ENCODE results near the gene TEX22. TPM values are rescaled to one million over a fixed set of nuclear protein-coding genes. Genes with fewer than 3 reads are reported as not detected.
A peak's percentile ranks its signal among the peaks of the same experiment; 100 is the strongest.

Gene TEX22
- total and polyA plus RNA-seq, 9 donors, result 0.11 to 5.1 (median 2.5) TPM; not detected in 1

DNA sequence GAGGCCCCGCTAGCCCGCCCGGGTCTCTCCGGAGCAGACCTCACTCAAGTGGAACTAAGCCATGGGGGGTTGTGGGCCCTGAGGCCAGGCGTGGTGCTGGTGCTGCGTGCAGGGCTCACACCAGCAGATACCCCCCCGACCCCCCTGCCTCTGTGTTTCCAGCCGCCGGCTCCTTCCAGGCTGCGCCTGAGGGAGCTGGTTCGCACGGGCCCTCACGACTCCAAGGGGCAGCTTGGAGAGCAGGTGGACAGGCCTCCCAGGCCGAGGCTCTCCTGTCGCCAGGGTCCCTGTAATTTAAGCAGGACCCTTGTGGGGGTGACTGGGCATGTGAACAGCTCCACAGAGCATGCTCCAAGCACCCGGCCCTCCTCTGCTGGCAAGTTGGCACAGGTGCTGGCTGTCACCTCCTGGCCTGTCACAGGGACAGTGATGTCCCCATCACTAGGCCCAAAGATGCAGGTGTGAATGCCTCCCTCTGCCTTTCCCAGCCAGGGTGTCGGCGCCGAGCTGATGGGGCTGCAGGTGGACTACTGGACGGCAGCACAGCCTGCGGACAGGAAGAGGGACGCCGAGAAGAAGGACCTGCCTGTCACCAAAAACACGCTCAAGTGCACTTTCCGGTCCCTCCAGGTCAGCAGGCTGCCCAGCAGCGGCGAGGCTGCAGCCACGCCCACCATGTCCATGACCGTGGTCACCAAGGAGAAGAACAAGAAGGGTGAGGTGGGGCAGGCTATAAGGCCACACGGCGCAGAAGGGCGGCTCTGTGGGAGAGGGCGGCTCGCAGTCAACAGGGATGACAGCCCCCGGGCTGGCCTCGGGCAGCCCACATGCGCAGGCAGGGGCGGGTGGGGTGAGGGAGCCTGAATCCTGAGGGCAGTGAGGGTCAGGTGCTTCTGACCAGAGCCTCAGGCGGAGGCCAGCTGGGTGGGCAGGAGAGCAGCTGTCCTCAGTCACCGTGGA is 5.9 kb upstream of the TEX22 start:
- intact Hi-C loops (cut with DNase I), result no loop called here
- no peak for TF ChIP-seq CTCF (IDR thresholded peaks at IDR 0.05)
- no peak for TF ChIP-seq POLR2A (IDR thresholded peaks at IDR 0.05)
- TF ChIP-seq EP300 (IDR thresholded peaks at IDR 0.05), result no peak
- peak in 1 of 5 donors; percentile 21 for DNase-seq
- Histone ChIP-seq H3K4me1 (ENCODE audit: insufficient read depth) (peaks cover under 1% of the 10 kb centered on the region), H3K9me3 (no peaks in the 10 kb centered on the region), H3K4me3 (no peak overlapping the region), H3K27me3 (no peaks in the 10 kb centered on the region), H3K36me3 (no peaks in the 10 kb centered on the region), H3K27ac (no peak overlapping the region)
- 88 to 90% (median 90%) methylated on average over 38 to 40 of the region's 40 CpGs for WGBS, 3 donors

- no peaks in the 10 kb centered on the region for H3K9me3 ChIP-seq
- no peak overlapping the region for H3K4me3 ChIP-seq
- peak in 1 of 5 donors; percentile 21 for DNase-seq
- 85 to 88% (median 87%) methylated on average over 14 of the region's 14 CpGs for WGBS, 3 donors
- intact Hi-C loops (cut with DNase I), result no loop called here
- no peak overlapping the region for H3K27ac ChIP-seq
- peaks cover 5% of the 10 kb centered on the region for H3K4me1 ChIP-seq (ENCODE audit: insufficient read depth)
- TF ChIP-seq CTCF (IDR thresholded peaks at IDR 0.05) (no peak), POLR2A (IDR thresholded peaks at IDR 0.05) (no peak), EP300 (IDR thresholded peaks at IDR 0.05) (no peak)
- H3K36me3 ChIP-seq, result no peaks in the 10 kb centered on the region
- H3K27me3 ChIP-seq, result no peaks in the 10 kb centered on the region
Observed at GRCh38 chr14:105393151-105393550, 5.2 kb upstream of the TEX22 start.

- intact Hi-C loops (cut with DNase I), result no loop called here
- Histone ChIP-seq H3K4me3 (no peak overlapping the region), H3K9me3 (no peaks in the 10 kb centered on the region), H3K4me1 (ENCODE audit: insufficient read depth) (peaks cover 13% of the 10 kb centered on the region), H3K27me3 (no peaks in the 10 kb centered on the region), H3K27ac (no peak overlapping the region), H3K36me3 (no peaks in the 10 kb centered on the region)
- DNase-seq, result peak in 1 of 5 donors; percentile 19
- WGBS, 3 donors, result 78 to 81% (median 78%) methylated on average over 25 of the region's 25 CpGs
- TF ChIP-seq CTCF (IDR thresholded peaks at IDR 0.05) (no peak), EP300 (IDR thresholded peaks at IDR 0.05) (no peak), POLR2A (IDR thresholded peaks at IDR 0.05) (no peak)
Observed at GRCh38 chr14:105394714-105395537, 3.4 kb upstream of the TEX22 start.

DNA sequence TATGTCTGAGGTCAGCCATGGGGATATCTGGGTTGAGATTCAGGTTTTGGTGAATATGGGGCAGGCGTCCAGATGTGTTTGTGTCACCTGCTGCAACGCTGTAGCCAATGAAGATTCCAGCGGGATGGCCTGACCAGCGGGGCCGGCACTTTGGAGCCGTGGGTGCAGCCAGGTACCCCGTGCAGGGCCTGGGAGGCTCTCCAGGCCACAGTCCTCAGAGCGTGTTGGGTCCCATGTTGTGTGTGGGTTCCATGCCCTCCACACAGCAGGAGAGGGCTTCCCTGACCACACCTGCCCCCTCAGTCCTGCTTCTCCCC is 2.8 kb upstream of the TEX22 start:
- Histone ChIP-seq H3K9me3 (no peaks in the 10 kb centered on the region), H3K27ac (no peak overlapping the region), H3K27me3 (no peaks in the 10 kb centered on the region), H3K4me1 (ENCODE audit: insufficient read depth) (peaks cover 13% of the 10 kb centered on the region), H3K36me3 (no peaks in the 10 kb centered on the region), H3K4me3 (no peak overlapping the region)
- WGBS, 3 donors, result 93 to 97% (median 95%) methylated on average over 5 to 8 of the region's 8 CpGs
- TF ChIP-seq EP300 (IDR thresholded peaks at IDR 0.05), result no peak
- TF ChIP-seq POLR2A (IDR thresholded peaks at IDR 0.05), result no peak
- TF ChIP-seq CTCF (IDR thresholded peaks at IDR 0.05), result no peak
- no peak for DNase-seq
- intact Hi-C loops (cut with DNase I), result no loop called here

Data from ovary (tissue), 9 donors.